Spleen (tissue), 7 donors: ENCODE measurements around the gene SASS6.

Experiments
- POLR2A ChIP-seq, 3 donors: fragments of 450-650 bp; IDR thresholded peaks; one replicate each; pipeline ENCODE4 v1.5.1; 2017; ENCODE audit warnings: antibody characterized with exemption in 3 of 3, mild to moderate bottlenecking in 1 of 3
- POLR2AphosphoS5 ChIP-seq, 3 donors: sonication (generic); formaldehyde crosslinking; IDR thresholded peaks; one replicate each; pipeline ENCODE4 v1.5.1; 2017; ENCODE audit warnings: antibody characterized with exemption in 3 of 3
- TF ChIP-seq, protein P1 (sequence below), 11 experiments: fragments of 200-600 bp in 7 of 11; fragments of 450-650 bp in 4 of 11; sonication (generic) in 4 of 11; IDR thresholded peaks in 8 of 11; conservative IDR thresholded peaks in 3 of 11; 1 replicate in 7 of 11; 2 replicates in 4 of 11; pipeline versions ENCODE4 v1.4.0 to v1.8.0; 2016 to 2021; ENCODE audit warnings: antibody characterized with exemption in 11 of 11, inconsistent platforms in 4 of 11, mild to moderate bottlenecking in 1 of 11
- donor health status: DM: no; HTN: no; CAD: no; lungs with moderate emphysema.
- donor health status: DM: no; HTN: no; CAD: no.
- donor health status: DM: no; HTN: no; CAD: no.

GRCh38 chr1:100087396-100087795 lies 45.3 kb downstream of the SASS6 start:
- TF ChIP-seq, protein P1, sequence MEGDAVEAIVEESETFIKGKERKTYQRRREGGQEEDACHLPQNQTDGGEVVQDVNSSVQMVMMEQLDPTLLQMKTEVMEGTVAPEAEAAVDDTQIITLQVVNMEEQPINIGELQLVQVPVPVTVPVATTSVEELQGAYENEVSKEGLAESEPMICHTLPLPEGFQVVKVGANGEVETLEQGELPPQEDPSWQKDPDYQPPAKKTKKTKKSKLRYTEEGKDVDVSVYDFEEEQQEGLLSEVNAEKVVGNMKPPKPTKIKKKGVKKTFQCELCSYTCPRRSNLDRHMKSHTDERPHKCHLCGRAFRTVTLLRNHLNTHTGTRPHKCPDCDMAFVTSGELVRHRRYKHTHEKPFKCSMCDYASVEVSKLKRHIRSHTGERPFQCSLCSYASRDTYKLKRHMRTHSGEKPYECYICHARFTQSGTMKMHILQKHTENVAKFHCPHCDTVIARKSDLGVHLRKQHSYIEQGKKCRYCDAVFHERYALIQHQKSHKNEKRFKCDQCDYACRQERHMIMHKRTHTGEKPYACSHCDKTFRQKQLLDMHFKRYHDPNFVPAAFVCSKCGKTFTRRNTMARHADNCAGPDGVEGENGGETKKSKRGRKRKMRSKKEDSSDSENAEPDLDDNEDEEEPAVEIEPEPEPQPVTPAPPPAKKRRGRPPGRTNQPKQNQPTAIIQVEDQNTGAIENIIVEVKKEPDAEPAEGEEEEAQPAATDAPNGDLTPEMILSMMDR (IDR thresholded peaks at IDR 0.05 in 8 of 11, conservative IDR thresholded peaks at IDR 0.05 in 3 of 11): no peak
- TF ChIP-seq POLR2A (IDR thresholded peaks at IDR 0.05) (no peak), POLR2AphosphoS5 (IDR thresholded peaks at IDR 0.05) (no peak)
